Spleen (tissue), 11 donors: ENCODE data around the gene CHRNA4. TPM values are rescaled to one million over a fixed set of nuclear protein-coding genes. Genes with fewer than 3 reads are reported as not detected.

Experiments
- DNase-seq: peaks from one replicate; pipeline ENCODE4 v3.0.0-alpha.2; 2020
- H3K27ac ChIP-seq, 8 donors: fragments of 200-600 bp; sonication (generic) in 7 of 8; 1 replicate in 4 of 8; 2 replicates in 4 of 8; pipeline versions ENCODE4 v1.5.0 to v1.8.0; 2016 to 2021; ENCODE audit warnings: inconsistent platforms in 4 of 8, mild to moderate bottlenecking in 4 of 8, moderate library complexity in 1 of 8
- H3K27me3 ChIP-seq, 7 donors: fragments of 200-600 bp; sonication (generic) in 6 of 7; replicated peaks in 1 of 7; 1 replicate in 4 of 7; 2 replicates in 3 of 7; pipeline versions ENCODE4 v1.5.0 to v1.8.0; 2016 to 2021; ENCODE audit warnings: inconsistent platforms in 3 of 7, mild to moderate bottlenecking in 1 of 7
- H3K36me3 ChIP-seq, 6 donors: fragments of 200-600 bp; sonication (generic) in 5 of 6; 1 replicate in 4 of 6; 2 replicates in 2 of 6; pipeline versions ENCODE4 v1.5.0 to v1.8.0; 2016 to 2021; ENCODE audit warnings: inconsistent platforms in 2 of 6
- H3K4me1 ChIP-seq, 6 donors: fragments of 200-600 bp; sonication (generic) in 5 of 6; 1 replicate in 3 of 6; 2 replicates in 3 of 6; pipeline versions ENCODE4 v1.5.0 to v1.8.0; 2016 to 2021; ENCODE audit warnings: inconsistent platforms in 3 of 6
- H3K4me3 ChIP-seq, 8 donors: fragments of 200-600 bp; sonication (generic) in 7 of 8; 1 replicate in 4 of 8; 2 replicates in 4 of 8; pipeline versions ENCODE4 v1.5.0 to v1.8.0; 2016 to 2021; ENCODE audit warnings: inconsistent platforms in 4 of 8, mild to moderate bottlenecking in 4 of 8, moderate library complexity in 2 of 8
- H3K9me3 ChIP-seq, 8 donors: fragments of 200-600 bp; sonication (generic) in 7 of 8; 1 replicate in 4 of 8; 2 replicates in 4 of 8; pipeline versions ENCODE4 v1.5.0 to v1.8.0; 2016 to 2021; ENCODE audit warnings: inconsistent platforms in 4 of 8
- POLR2A ChIP-seq, 3 donors: fragments of 450-650 bp; IDR thresholded peaks; one replicate each; pipeline ENCODE4 v1.5.1; 2017; ENCODE audit warnings: antibody characterized with exemption in 3 of 3, mild to moderate bottlenecking in 1 of 3
- POLR2AphosphoS5 ChIP-seq, 3 donors: sonication (generic); formaldehyde crosslinking; IDR thresholded peaks; one replicate each; pipeline ENCODE4 v1.5.1; 2017; ENCODE audit warnings: antibody characterized with exemption in 3 of 3
- whole genome bisulfite sequencing, 5 donors: extraction: QIAGEN DNeasy Blood & Tissue Kit in 3 of 5; methylation state at CpG; one replicate each; pipeline versions ENCODE4 v1.1.5 to v1.1.7; 2013 to 2018; 5-methylcytosine and 5-hydroxymethylcytosine counted together
- intact Hi-C: fragments of 100-400 bp; cut with DNase I; formaldehyde crosslinking; loops from one replicate; pipeline ENCODE4 v1.15.0; 2023; ENCODE audit warnings: low total_unique reads
- polyA plus RNA-seq, 3 donors: library from polyadenylated mRNA; stranded (reverse); fragments of 200-250 nt; gene quantifications; one replicate each; pipeline ENCODE4 v1.2.1, GENCODE V29; 2013
- total RNA-seq, 7 donors: library from RNA; depleted of rRNA in 3 of 7; stranded (reverse); fragments of >200 nt in 3 of 7; fragmentation: NEBNext Ultra II Directional in 4 of 7; extraction: Animal tissue kit (Norgen Biotek cat#: 25700) in 4 of 7; gene quantifications; one replicate each; pipeline versions ENCODE4 v1.1.0 to v1.2.1, GENCODE V29; 2016 to 2021
- TF ChIP-seq, protein P1 (sequence below), 11 experiments: fragments of 200-600 bp in 7 of 11; fragments of 450-650 bp in 4 of 11; sonication (generic) in 4 of 11; IDR thresholded peaks in 8 of 11; conservative IDR thresholded peaks in 3 of 11; 1 replicate in 7 of 11; 2 replicates in 4 of 11; pipeline versions ENCODE4 v1.4.0 to v1.8.0; 2016 to 2021; ENCODE audit warnings: antibody characterized with exemption in 11 of 11, inconsistent platforms in 4 of 11, mild to moderate bottlenecking in 1 of 11
- donor health status: healthy with polysubstance abuse.
- donor health status: DM: no; HTN: no; CAD: no; lungs with moderate emphysema.
- donor health status: DM: no; HTN: no; CAD: no.
- donor health status: Bipolar disorder and iron deficiency.
- donor health status: healthy.
- donor health status: DM: no; HTN: no; CAD: no.
- donor health status: DM: yes; HTN: yes; CAD: no.

The CHRNA4 gene
- total and polyA plus RNA-seq, 10 donors, result 0.15 to 13.8 (median 1.3) TPM; not detected in 1

DNA sequence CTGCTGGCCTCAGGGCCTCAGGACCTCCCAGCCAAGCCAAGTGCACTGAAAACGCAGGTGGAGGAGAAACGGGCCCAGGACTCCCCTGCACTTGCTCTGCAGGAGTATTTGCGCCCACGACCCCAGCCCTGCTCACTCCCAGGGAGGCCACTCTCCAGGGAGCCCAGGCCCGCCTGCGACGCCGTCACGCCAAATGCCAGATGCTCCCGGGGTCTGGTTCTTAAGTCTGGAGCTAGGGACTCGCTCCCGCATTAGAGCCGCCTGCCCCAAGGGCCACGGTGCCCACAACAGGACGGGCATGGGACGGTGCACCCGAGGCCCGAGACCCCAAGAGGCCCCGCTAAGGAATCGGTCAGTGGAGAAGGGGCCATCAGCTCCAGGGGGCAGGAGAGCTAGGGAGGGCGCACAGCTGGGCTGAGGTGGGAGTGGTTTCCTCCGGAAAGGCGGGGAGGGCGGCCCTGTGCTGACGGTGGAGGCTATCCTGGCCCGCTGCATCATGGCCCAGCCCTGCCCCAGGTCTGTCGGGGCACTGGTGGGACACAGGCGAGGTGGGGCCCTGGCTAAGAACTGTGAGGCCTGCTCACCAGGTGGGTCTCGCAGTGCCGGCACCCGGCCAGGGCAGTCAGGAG lies 44.1 kb upstream of the CHRNA4 start:
- DNase-seq, result no peak
- intact Hi-C loops, result no loop called here
- H3K9me3 ChIP-seq, result no peaks in the 10 kb centered on the region
- WGBS, 5 donors, result 44 to 63% (median 60%) methylated on average over 17 to 31 of the region's 31 CpGs
- no peak overlapping the region for H3K27ac ChIP-seq
- no peaks in the 10 kb centered on the region for H3K36me3 ChIP-seq
- H3K4me1 ChIP-seq, result peaks cover 0 to 7% (median 0%) of the 10 kb centered on the region in 6 donors
- TF ChIP-seq, protein P1, sequence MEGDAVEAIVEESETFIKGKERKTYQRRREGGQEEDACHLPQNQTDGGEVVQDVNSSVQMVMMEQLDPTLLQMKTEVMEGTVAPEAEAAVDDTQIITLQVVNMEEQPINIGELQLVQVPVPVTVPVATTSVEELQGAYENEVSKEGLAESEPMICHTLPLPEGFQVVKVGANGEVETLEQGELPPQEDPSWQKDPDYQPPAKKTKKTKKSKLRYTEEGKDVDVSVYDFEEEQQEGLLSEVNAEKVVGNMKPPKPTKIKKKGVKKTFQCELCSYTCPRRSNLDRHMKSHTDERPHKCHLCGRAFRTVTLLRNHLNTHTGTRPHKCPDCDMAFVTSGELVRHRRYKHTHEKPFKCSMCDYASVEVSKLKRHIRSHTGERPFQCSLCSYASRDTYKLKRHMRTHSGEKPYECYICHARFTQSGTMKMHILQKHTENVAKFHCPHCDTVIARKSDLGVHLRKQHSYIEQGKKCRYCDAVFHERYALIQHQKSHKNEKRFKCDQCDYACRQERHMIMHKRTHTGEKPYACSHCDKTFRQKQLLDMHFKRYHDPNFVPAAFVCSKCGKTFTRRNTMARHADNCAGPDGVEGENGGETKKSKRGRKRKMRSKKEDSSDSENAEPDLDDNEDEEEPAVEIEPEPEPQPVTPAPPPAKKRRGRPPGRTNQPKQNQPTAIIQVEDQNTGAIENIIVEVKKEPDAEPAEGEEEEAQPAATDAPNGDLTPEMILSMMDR (IDR thresholded peaks at IDR 0.05 in 8 of 11, conservative IDR thresholded peaks at IDR 0.05 in 3 of 11), result no peak
- peak in 1 of 3 donors; percentile 46 for TF ChIP-seq POLR2AphosphoS5 (IDR thresholded peaks at IDR 0.05)
- no peak overlapping the region for H3K4me3 ChIP-seq
- peaks cover 0 to 51% (median 0%) of the 10 kb centered on the region in 7 donors for H3K27me3 ChIP-seq

DNA sequence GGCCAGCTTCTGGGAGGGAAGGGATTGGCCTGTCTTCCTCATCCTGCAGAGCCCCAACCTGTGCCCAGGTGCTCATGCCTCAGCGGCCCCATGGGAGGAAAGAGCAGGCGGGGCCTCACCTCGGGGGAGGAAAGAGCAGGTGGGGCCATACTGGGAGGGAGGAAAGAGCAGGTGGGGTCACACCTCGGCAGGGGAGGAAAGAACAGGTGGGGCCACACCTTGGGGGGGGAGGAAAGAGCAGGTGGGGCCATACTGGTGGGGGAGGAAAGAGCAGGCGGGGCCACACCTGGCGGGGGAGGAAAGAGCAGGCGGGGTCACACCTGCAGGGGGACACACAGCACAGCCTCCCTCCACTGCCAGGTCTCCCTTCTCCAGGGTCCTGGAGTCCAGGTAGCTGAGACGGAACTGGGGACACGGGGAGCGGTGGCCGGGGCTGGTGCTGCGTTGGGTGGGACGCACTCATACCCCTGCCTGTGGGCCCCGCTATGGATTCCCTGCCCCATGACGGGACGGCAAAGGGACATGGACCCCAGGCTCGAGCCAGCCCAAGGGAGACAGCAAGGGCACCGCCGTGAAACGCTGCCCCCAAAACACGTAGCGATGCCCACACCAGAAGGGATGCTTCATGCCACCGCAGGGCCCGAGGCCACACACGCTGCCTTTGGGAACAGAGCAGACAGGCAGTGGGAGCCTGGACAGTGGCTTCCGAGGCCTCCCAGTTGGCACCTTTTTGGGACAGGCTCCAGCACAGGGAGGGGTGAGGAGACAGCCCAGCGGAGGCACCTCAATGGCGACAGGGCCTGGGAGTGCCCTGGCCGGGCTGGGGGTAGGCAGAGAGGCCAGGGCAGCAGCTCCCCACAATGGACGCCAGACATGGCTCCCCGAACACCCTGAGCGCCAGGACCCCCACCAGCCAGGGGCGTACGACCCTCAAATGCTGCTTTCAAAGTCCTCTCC lies 43.3 kb upstream of the CHRNA4 start:
- Histone ChIP-seq H3K27me3 (peaks cover 0 to 55% (median 0%) of the 10 kb centered on the region in 7 donors), H3K27ac (no peak overlapping the region), H3K4me3 (no peak overlapping the region), H3K36me3 (no peaks in the 10 kb centered on the region), H3K9me3 (no peaks in the 10 kb centered on the region), H3K4me1 (peaks cover 0 to 7% (median 0%) of the 10 kb centered on the region in 6 donors)
- intact Hi-C loops, result no loop called here
- no peak for TF ChIP-seq POLR2AphosphoS5 (IDR thresholded peaks at IDR 0.05)
- TF ChIP-seq, protein P1 (IDR thresholded peaks at IDR 0.05 in 8 of 11, conservative IDR thresholded peaks at IDR 0.05 in 3 of 11), result no peak
- no peak for TF ChIP-seq POLR2A (IDR thresholded peaks at IDR 0.05)
- no peak for DNase-seq
- WGBS, 5 donors, result 81 to 87% (median 84%) methylated on average over 29 to 34 of the region's 34 CpGs

DNA sequence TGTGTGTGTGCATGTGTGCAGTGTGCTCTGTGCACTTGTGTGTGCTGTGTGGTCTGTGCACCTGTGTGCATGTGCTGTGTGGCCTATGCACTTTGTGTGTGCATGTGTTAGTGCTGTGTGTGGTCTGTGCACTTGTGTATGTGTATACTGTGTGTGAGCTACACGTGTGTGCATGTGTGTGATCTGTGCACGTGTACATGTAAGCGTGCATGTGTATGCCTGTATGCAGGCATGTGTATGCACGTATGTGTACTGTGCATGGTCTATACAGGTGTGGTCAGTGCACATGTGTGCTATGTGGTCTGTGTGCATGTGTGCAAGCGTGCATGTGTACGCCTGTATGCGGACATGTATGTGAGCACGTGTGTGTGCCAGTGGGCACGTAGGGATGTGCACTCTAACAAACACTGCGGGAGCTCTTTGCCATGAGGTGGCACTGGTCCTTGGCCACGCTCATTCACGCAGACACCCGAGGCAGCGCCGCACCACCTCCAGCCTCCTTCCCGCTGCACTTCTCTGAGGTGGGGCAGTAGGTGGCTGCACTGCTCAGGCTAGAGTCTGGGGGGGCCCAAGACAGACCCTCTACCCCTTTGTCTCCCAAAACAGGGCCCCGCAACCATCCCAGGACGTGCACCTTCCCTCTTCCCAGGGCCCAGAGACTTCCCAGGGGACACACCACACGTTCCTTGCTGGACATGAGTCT lies 42.4 kb upstream of the CHRNA4 start:
- 84 to 91% (median 87%) methylated on average over 18 to 19 of the region's 19 CpGs for WGBS, 5 donors
- H3K4me1 ChIP-seq, result peaks cover 0 to 7% (median 0%) of the 10 kb centered on the region in 6 donors
- H3K36me3 ChIP-seq, result no peaks in the 10 kb centered on the region
- H3K9me3 ChIP-seq, result no peaks in the 10 kb centered on the region
- peaks cover 0 to 63% (median 0%) of the 10 kb centered on the region in 7 donors for H3K27me3 ChIP-seq
- TF ChIP-seq POLR2AphosphoS5 (IDR thresholded peaks at IDR 0.05) (no peak), POLR2A (IDR thresholded peaks at IDR 0.05) (no peak)
- TF ChIP-seq, protein P1 (IDR thresholded peaks at IDR 0.05 in 8 of 11, conservative IDR thresholded peaks at IDR 0.05 in 3 of 11), result no peak
- intact Hi-C loops, result no loop called here
- no peak overlapping the region for H3K4me3 ChIP-seq
- no peak for DNase-seq
- no peak overlapping the region for H3K27ac ChIP-seq
